ENCODE results near the gene ARSI.

ARSI gene

DNA sequence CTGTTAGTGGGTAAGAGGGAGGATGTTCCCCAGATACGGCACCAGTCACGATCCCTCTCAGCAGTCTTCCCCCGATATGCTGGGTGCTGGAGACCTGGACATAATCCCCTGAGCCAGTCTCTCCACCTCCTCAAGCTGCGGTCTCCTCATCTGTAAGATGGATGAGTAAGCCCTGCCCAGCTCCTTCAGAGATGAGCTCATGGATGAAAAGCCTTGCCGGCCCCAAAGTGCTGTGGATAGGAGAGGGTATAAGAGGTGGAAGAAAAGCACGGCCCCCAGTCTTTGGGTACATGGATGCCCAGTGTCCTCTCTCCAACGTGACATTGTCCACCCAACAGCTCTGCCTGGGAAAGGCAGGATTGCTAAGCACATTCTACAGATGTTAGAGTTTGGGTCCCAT, 17.6 kb downstream of the ARSI start:
- DNase-seq (ENCODE audit: insufficient read length), result no peak
- no peak for TF ChIP-seq POLR2AphosphoS5 (IDR thresholded peaks at IDR 0.05; ENCODE audit: low read depth, low read length)
- no peak for TF ChIP-seq POLR2A (IDR thresholded peaks at IDR 0.05; ENCODE audit: low read depth, low read length)
- TF ChIP-seq TAF1 (IDR thresholded peaks at IDR 0.05; ENCODE audit: borderline replicate concordance, low read depth, low read length), result no peak
- no peak for FAIRE-seq

DNA sequence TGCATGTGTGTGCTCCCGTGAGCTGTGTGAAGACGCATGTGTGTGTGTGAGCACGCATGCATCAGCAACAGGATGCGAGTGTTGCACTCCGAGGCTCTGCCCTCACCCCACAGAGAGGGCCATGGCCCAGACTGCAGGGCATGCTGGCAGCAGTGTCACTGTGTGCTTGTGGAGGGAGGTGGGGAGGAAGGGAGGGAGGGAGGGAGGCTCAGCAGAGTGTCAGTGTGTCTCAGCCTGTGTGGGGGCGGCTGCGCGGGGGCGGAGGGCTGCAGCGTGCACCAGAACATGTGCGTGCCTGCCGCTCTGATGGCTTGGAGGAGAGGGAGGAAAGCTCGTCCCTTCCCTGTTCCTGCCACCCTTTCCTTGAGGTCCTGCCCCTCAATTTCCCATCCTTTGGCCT, 18.4 kb downstream of the ARSI start:
- no peak for FAIRE-seq
- TF ChIP-seq TAF1 (IDR thresholded peaks at IDR 0.05; ENCODE audit: borderline replicate concordance, low read depth, low read length) (no peak), POLR2AphosphoS5 (IDR thresholded peaks at IDR 0.05; ENCODE audit: low read depth, low read length) (no peak), POLR2A (IDR thresholded peaks at IDR 0.05; ENCODE audit: low read depth, low read length) (no peak)
- no peak for DNase-seq (ENCODE audit: insufficient read length)

- DNase-seq (ENCODE audit: insufficient read length), result no peak
- no peak for FAIRE-seq
- TF ChIP-seq TAF1 (IDR thresholded peaks at IDR 0.05; ENCODE audit: borderline replicate concordance, low read depth, low read length) (no peak), POLR2AphosphoS5 (IDR thresholded peaks at IDR 0.05; ENCODE audit: low read depth, low read length) (no peak), POLR2A (IDR thresholded peaks at IDR 0.05; ENCODE audit: low read depth, low read length) (no peak)
These were observed 18.8 kb downstream of the ARSI start for GRCh38 chr5:150283904-150284303.

DNA sequence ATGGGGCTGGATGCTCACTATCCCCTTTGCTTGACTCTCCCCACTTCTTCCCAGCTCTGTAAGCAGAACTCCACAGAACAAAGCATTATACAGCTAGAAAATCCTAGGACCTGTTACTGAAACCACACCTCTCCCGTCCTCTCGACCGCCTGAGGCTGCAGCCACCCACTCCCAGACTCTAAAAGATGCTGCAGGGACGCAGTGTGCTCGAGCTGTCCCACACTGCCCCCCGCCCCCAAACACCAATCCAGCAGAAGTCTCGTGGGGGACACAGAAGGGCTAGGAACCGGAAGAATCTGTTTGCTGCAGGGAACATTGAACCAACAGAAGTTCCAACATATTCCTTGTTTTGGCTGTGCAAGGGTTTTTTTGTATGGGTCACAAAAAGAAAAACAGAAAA, 20.7 kb downstream of the ARSI start:
- FAIRE-seq (no peak), DNase-seq (ENCODE audit: insufficient read length) (no peak)
- TF ChIP-seq TAF1 (IDR thresholded peaks at IDR 0.05; ENCODE audit: borderline replicate concordance, low read depth, low read length) (no peak), POLR2A (IDR thresholded peaks at IDR 0.05; ENCODE audit: low read depth, low read length) (no peak), POLR2AphosphoS5 (IDR thresholded peaks at IDR 0.05; ENCODE audit: low read depth, low read length) (no peak)

- TF ChIP-seq TAF1 (IDR thresholded peaks at IDR 0.05; ENCODE audit: borderline replicate concordance, low read depth, low read length) (no peak), POLR2AphosphoS5 (IDR thresholded peaks at IDR 0.05; ENCODE audit: low read depth, low read length) (no peak), POLR2A (IDR thresholded peaks at IDR 0.05; ENCODE audit: low read depth, low read length) (no peak)
- FAIRE-seq (no peak), DNase-seq (ENCODE audit: insufficient read length) (no peak)
These were observed 23.2 kb downstream of the ARSI start for GRCh38 chr5:150279330-150280020.

DNA sequence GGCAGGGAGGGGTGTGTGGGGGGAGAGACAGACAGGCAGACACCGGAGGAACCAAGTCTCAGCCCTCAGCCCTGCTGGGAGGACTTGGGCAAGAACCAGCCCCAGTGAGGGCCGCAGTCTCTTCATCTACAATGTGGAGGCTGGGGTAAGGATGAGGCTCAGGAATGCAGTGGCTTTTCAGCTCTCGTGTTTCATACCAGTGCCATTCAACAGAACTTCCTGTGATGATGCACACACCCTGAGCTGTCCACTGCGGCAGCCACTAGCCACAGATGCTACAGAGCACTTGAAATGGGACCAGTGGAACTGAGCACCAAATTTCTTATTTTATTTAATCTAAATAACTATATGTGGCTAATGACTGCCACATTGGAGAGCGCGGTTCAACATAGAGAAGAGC, 23.8 kb downstream of the ARSI start:
- TF ChIP-seq POLR2AphosphoS5 (IDR thresholded peaks at IDR 0.05; ENCODE audit: low read depth, low read length), result no peak
- FAIRE-seq, result no peak
- no peak for DNase-seq (ENCODE audit: insufficient read length)

GRCh38 chr5:150278046-150278730, 24.5 kb downstream of the ARSI start:
- FAIRE-seq, result no peak

GRCh38 chr5:150277043-150277442, 25.7 kb downstream of the ARSI start:
- DNase-seq (ENCODE audit: insufficient read length), result no peak
- FAIRE-seq, result no peak
- TF ChIP-seq POLR2AphosphoS5 (IDR thresholded peaks at IDR 0.05; ENCODE audit: low read depth, low read length) (no peak), TAF1 (IDR thresholded peaks at IDR 0.05; ENCODE audit: borderline replicate concordance, low read depth, low read length) (no peak), POLR2A (IDR thresholded peaks at IDR 0.05; ENCODE audit: low read depth, low read length) (no peak)

More at GRCh38 chr5:150278046-150278730, 24.5 kb downstream of the ARSI start:
- TF ChIP-seq POLR2A (IDR thresholded peaks at IDR 0.05; ENCODE audit: low read depth, low read length) (no peak), POLR2AphosphoS5 (IDR thresholded peaks at IDR 0.05; ENCODE audit: low read depth, low read length) (no peak), TAF1 (IDR thresholded peaks at IDR 0.05; ENCODE audit: borderline replicate concordance, low read depth, low read length) (no peak)
- no peak for DNase-seq (ENCODE audit: insufficient read length)

GRCh38 chr5:150274811-150275210, 27.9 kb downstream of the ARSI start:
- TF ChIP-seq POLR2A (IDR thresholded peaks at IDR 0.05; ENCODE audit: low read depth, low read length) (no peak), TAF1 (IDR thresholded peaks at IDR 0.05; ENCODE audit: borderline replicate concordance, low read depth, low read length) (no peak), POLR2AphosphoS5 (IDR thresholded peaks at IDR 0.05; ENCODE audit: low read depth, low read length) (no peak)
- FAIRE-seq (no peak), DNase-seq (ENCODE audit: insufficient read length) (no peak)

GRCh38 chr5:150272531-150272930, 30.2 kb downstream of the ARSI start:
- TF ChIP-seq POLR2A (IDR thresholded peaks at IDR 0.05; ENCODE audit: low read depth, low read length) (no peak), POLR2AphosphoS5 (IDR thresholded peaks at IDR 0.05; ENCODE audit: low read depth, low read length) (no peak), TAF1 (IDR thresholded peaks at IDR 0.05; ENCODE audit: borderline replicate concordance, low read depth, low read length) (no peak)
- no peak for FAIRE-seq
- DNase-seq (ENCODE audit: insufficient read length), result no peak

GRCh38 chr5:150271923-150272322, 30.8 kb downstream of the ARSI start:
- no peak for FAIRE-seq
- DNase-seq (ENCODE audit: insufficient read length), result no peak
- TF ChIP-seq POLR2A (IDR thresholded peaks at IDR 0.05; ENCODE audit: low read depth, low read length), result no peak
- TF ChIP-seq TAF1 (IDR thresholded peaks at IDR 0.05; ENCODE audit: borderline replicate concordance, low read depth, low read length), result no peak
- TF ChIP-seq POLR2AphosphoS5 (IDR thresholded peaks at IDR 0.05; ENCODE audit: low read depth, low read length), result no peak

DNA sequence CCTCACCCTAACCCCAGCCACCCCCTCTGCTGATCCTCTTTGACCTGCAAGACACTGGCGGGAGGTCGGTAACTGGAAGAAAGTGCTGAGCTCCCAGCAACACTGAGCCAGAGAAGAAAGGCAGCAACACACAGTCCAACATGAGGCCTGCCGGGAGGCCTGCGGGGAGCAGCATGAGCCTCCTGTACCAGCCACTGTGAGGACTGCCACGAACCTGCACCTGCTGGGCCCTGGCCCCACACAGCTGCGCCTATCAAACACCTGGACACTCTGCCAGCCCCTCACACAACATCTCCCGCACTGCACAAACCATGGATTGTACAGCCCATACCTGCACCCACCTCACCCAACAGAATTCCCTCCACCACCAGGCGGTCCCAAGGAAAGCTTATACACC, 31.4 kb downstream of the ARSI start:
- DNase-seq (ENCODE audit: insufficient read length) (no peak), FAIRE-seq (no peak)
- no peak for TF ChIP-seq TAF1 (IDR thresholded peaks at IDR 0.05; ENCODE audit: borderline replicate concordance, low read depth, low read length)
- no peak for TF ChIP-seq POLR2A (IDR thresholded peaks at IDR 0.05; ENCODE audit: low read depth, low read length)

Data from GM12892 (cell line).